Activated T-helper 17 cell treated with anti-CD3 and anti-CD28 coated beads, Interleukin-2, amount 50 U/mL, for 72 hours (primary cell): ENCODE data around the gene IQCM. TPM values are rescaled to one million over a fixed set of nuclear protein-coding genes. Genes with fewer than 3 reads are reported as not detected.

Source experiments
- ATAC-seq: fragments of 150-1000 bp; cut with Tn5 transposase; replicated peaks from 2 replicates; pipeline ENCODE4 v1.10.0; 2021; ENCODE audit warnings: mild to moderate bottlenecking, moderate library complexity
- H3K27ac Mint-ChIP-seq: one replicate; pipeline ENCODE4 v1.8.0; 2022; ENCODE audit warnings: mixed read lengths
- H3K27me3 Mint-ChIP-seq: one replicate; pipeline ENCODE4 v1.8.0; 2022; ENCODE audit warnings: mixed read lengths
- H3K36me3 Mint-ChIP-seq: one replicate; pipeline ENCODE4 v1.8.0; 2022; ENCODE audit warnings: low read depth, mild to moderate bottlenecking, mixed read lengths
- H3K4me1 Mint-ChIP-seq: one replicate; pipeline ENCODE4 v1.8.0; 2022; ENCODE audit warnings: mixed read lengths
- H3K4me3 Mint-ChIP-seq: one replicate; pipeline ENCODE4 v1.8.0; 2022; ENCODE audit warnings: mild to moderate bottlenecking, mixed read lengths
- H3K9me3 Mint-ChIP-seq: one replicate; pipeline ENCODE4 v1.8.0; 2022; ENCODE audit warnings: mixed read lengths
- total RNA-seq, 2 donors: library from RNA; stranded (reverse); gene quantifications; one replicate each; pipeline ENCODE4 v1.2.3, GENCODE V29; 2022

The IQCM gene
- total RNA-seq, 2 donors from 2014 or later: not detected

- H3K9me3 Mint-ChIP-seq: peaks cover 9% of the 10 kb centered on the region
- H3K4me3 Mint-ChIP-seq: no peak overlapping the region
- H3K4me1 Mint-ChIP-seq: no peaks in the 10 kb centered on the region
- no peaks in the 10 kb centered on the region for H3K27me3 Mint-ChIP-seq
- no peak for ATAC-seq
- no peak overlapping the region for H3K27ac Mint-ChIP-seq
- H3K36me3 Mint-ChIP-seq: no peaks in the 10 kb centered on the region
Observed at GRCh38 chr4:149465955-149466354, 349.7 kb downstream of the IQCM start.

GRCh38 chr4:149443537-149443936 lies 372.1 kb downstream of the IQCM start:
- Mint-ChIP-seq H3K27ac (no peak overlapping the region), H3K9me3 (no peaks in the 10 kb centered on the region), H3K36me3 (no peaks in the 10 kb centered on the region), H3K27me3 (no peaks in the 10 kb centered on the region), H3K4me1 (no peaks in the 10 kb centered on the region), H3K4me3 (no peak overlapping the region)
- ATAC-seq: no peak

GRCh38 chr4:149441338-149441737 lies 374.3 kb downstream of the IQCM start:
- no peaks in the 10 kb centered on the region for H3K27me3 Mint-ChIP-seq
- H3K9me3 Mint-ChIP-seq: no peaks in the 10 kb centered on the region
- H3K4me1 Mint-ChIP-seq: no peaks in the 10 kb centered on the region
- ATAC-seq: no peak
- no peaks in the 10 kb centered on the region for H3K36me3 Mint-ChIP-seq
- H3K27ac Mint-ChIP-seq: no peak overlapping the region
- no peak overlapping the region for H3K4me3 Mint-ChIP-seq

GRCh38 chr4:149426461-149426860 lies 389.2 kb downstream of the IQCM start:
- Mint-ChIP-seq H3K4me1 (no peaks in the 10 kb centered on the region), H3K4me3 (no peak overlapping the region), H3K27me3 (no peaks in the 10 kb centered on the region), H3K9me3 (no peaks in the 10 kb centered on the region), H3K36me3 (no peaks in the 10 kb centered on the region), H3K27ac (no peak overlapping the region)
- ATAC-seq: peak; percentile 69

- Mint-ChIP-seq H3K4me1 (no peaks in the 10 kb centered on the region), H3K4me3 (no peak overlapping the region), H3K36me3 (no peaks in the 10 kb centered on the region), H3K27me3 (no peaks in the 10 kb centered on the region), H3K27ac (no peak overlapping the region), H3K9me3 (peaks cover 4% of the 10 kb centered on the region)
- no peak for ATAC-seq
Observed at GRCh38 chr4:149409555-149409962, 406.1 kb downstream of the IQCM start.

- H3K4me3 Mint-ChIP-seq: no peak overlapping the region
- peaks cover 4% of the 10 kb centered on the region for H3K9me3 Mint-ChIP-seq
- no peak for ATAC-seq
- H3K27me3 Mint-ChIP-seq: no peaks in the 10 kb centered on the region
- no peaks in the 10 kb centered on the region for H3K4me1 Mint-ChIP-seq
- H3K27ac Mint-ChIP-seq: no peak overlapping the region
- no peaks in the 10 kb centered on the region for H3K36me3 Mint-ChIP-seq
Observed at GRCh38 chr4:149409146-149409545, 406.5 kb downstream of the IQCM start.

GRCh38 chr4:149404143-149404542 lies 411.5 kb downstream of the IQCM start:
- Mint-ChIP-seq H3K9me3 (peaks cover 5% of the 10 kb centered on the region), H3K4me1 (no peaks in the 10 kb centered on the region), H3K27me3 (no peaks in the 10 kb centered on the region), H3K4me3 (no peak overlapping the region), H3K36me3 (no peaks in the 10 kb centered on the region), H3K27ac (no peak overlapping the region)
- ATAC-seq: no peak

GRCh38 chr4:149403081-149403480 lies 412.6 kb downstream of the IQCM start:
- H3K27me3 Mint-ChIP-seq: no peaks in the 10 kb centered on the region

GRCh38 chr4:149398993-149399392 lies 416.6 kb downstream of the IQCM start:
- Mint-ChIP-seq H3K36me3 (no peaks in the 10 kb centered on the region), H3K4me3 (no peak overlapping the region), H3K4me1 (no peaks in the 10 kb centered on the region), H3K27ac (no peak overlapping the region), H3K27me3 (no peaks in the 10 kb centered on the region), H3K9me3 (peaks cover 4% of the 10 kb centered on the region)
- no peak for ATAC-seq

More at GRCh38 chr4:149403081-149403480, 412.6 kb downstream of the IQCM start:
- Mint-ChIP-seq H3K27ac (no peak overlapping the region), H3K4me1 (no peaks in the 10 kb centered on the region), H3K4me3 (no peak overlapping the region), H3K9me3 (peaks cover 8% of the 10 kb centered on the region), H3K36me3 (no peaks in the 10 kb centered on the region)
- ATAC-seq: no peak

GRCh38 chr4:149370785-149371420 lies 444.7 kb downstream of the IQCM start:
- no peak for ATAC-seq
- Mint-ChIP-seq H3K9me3 (no peaks in the 10 kb centered on the region), H3K36me3 (no peaks in the 10 kb centered on the region), H3K27me3 (no peaks in the 10 kb centered on the region), H3K4me3 (no peak overlapping the region), H3K27ac (no peak overlapping the region), H3K4me1 (no peaks in the 10 kb centered on the region)

- H3K4me3 Mint-ChIP-seq: no peak overlapping the region
- no peaks in the 10 kb centered on the region for H3K9me3 Mint-ChIP-seq
- no peaks in the 10 kb centered on the region for H3K27me3 Mint-ChIP-seq
- H3K4me1 Mint-ChIP-seq: no peaks in the 10 kb centered on the region
- no peaks in the 10 kb centered on the region for H3K36me3 Mint-ChIP-seq
- ATAC-seq: no peak
- no peak overlapping the region for H3K27ac Mint-ChIP-seq
Observed at GRCh38 chr4:149370002-149370401, 445.6 kb downstream of the IQCM start.

GRCh38 chr4:149353241-149353640 lies 462.4 kb downstream of the IQCM start:
- no peak for ATAC-seq
- no peaks in the 10 kb centered on the region for H3K4me1 Mint-ChIP-seq
- H3K27me3 Mint-ChIP-seq: no peaks in the 10 kb centered on the region
- no peak overlapping the region for H3K4me3 Mint-ChIP-seq
- no peaks in the 10 kb centered on the region for H3K36me3 Mint-ChIP-seq
- no peak overlapping the region for H3K27ac Mint-ChIP-seq
- peaks cover 6% of the 10 kb centered on the region for H3K9me3 Mint-ChIP-seq

GRCh38 chr4:149349541-149349940 lies 466.1 kb downstream of the IQCM start:
- ATAC-seq: no peak
- Mint-ChIP-seq H3K27ac (no peak overlapping the region), H3K36me3 (no peaks in the 10 kb centered on the region), H3K4me1 (no peaks in the 10 kb centered on the region), H3K27me3 (no peaks in the 10 kb centered on the region), H3K9me3 (peaks cover 6% of the 10 kb centered on the region), H3K4me3 (no peak overlapping the region)

GRCh38 chr4:149347139-149347538 lies 468.5 kb downstream of the IQCM start:
- no peak overlapping the region for H3K4me3 Mint-ChIP-seq
- H3K36me3 Mint-ChIP-seq: no peaks in the 10 kb centered on the region
- H3K9me3 Mint-ChIP-seq: no peaks in the 10 kb centered on the region
- H3K27me3 Mint-ChIP-seq: no peaks in the 10 kb centered on the region
- no peak for ATAC-seq
- H3K4me1 Mint-ChIP-seq: no peaks in the 10 kb centered on the region
- no peak overlapping the region for H3K27ac Mint-ChIP-seq

- ATAC-seq: no peak
- no peaks in the 10 kb centered on the region for H3K27me3 Mint-ChIP-seq
- H3K4me1 Mint-ChIP-seq: no peaks in the 10 kb centered on the region
- H3K4me3 Mint-ChIP-seq: no peak overlapping the region
- no peaks in the 10 kb centered on the region for H3K9me3 Mint-ChIP-seq
- H3K36me3 Mint-ChIP-seq: no peaks in the 10 kb centered on the region
- H3K27ac Mint-ChIP-seq: no peak overlapping the region
Observed at GRCh38 chr4:149345424-149345823, 470.2 kb downstream of the IQCM start.

GRCh38 chr4:149344436-149344835 lies 471.2 kb downstream of the IQCM start:
- H3K36me3 Mint-ChIP-seq: no peaks in the 10 kb centered on the region
- peaks cover 5% of the 10 kb centered on the region for H3K9me3 Mint-ChIP-seq
- no peak overlapping the region for H3K27ac Mint-ChIP-seq
- no peak overlapping the region for H3K4me3 Mint-ChIP-seq
- H3K4me1 Mint-ChIP-seq: no peaks in the 10 kb centered on the region
- H3K27me3 Mint-ChIP-seq: no peaks in the 10 kb centered on the region
- no peak for ATAC-seq
